Endothelial cell of umbilical vein (primary cell): Measurements from ENCODE around the gene P2RX4.

Experiments used
- EZH2 ChIP-seq: IDR thresholded peaks from 2 replicates; pipeline ENCODE4 v1.6.1; 2012; ENCODE audit warnings: borderline replicate concordance, low read depth, mild to moderate bottlenecking, moderate library complexity, low read length, inconsistent platforms; ENCODE audit not compliant: severe bottlenecking
- FOS ChIP-seq: IDR thresholded peaks from 2 replicates; pipeline ENCODE4 v1.6.1; 2011; ENCODE audit warnings: mild to moderate bottlenecking, low read length, moderate library complexity, borderline replicate concordance; ENCODE audit not compliant: insufficient read depth
- GATA2 ChIP-seq: IDR thresholded peaks from 2 replicates; pipeline ENCODE4 v1.7.0; 2011; ENCODE audit warnings: low read depth, mild to moderate bottlenecking, moderate library complexity, mixed read lengths, low read length; ENCODE audit not compliant: insufficient read length, insufficient read depth
- MAX ChIP-seq: IDR thresholded peaks from 2 replicates; pipeline ENCODE4 v1.6.1; 2011; ENCODE audit not compliant: insufficient read depth, insufficient read length
- MYC ChIP-seq: IDR thresholded peaks from one replicate; pipeline ENCODE4 v1.6.1; 2011; ENCODE audit warnings: mild to moderate bottlenecking, low read depth, low read length
- POLR2A ChIP-seq: IDR thresholded peaks from 2 replicates; pipeline ENCODE4 v1.6.1; 2012; ENCODE audit warnings: low read depth, mild to moderate bottlenecking, control low read depth, low read length
- POLR2AphosphoS5 ChIP-seq: IDR thresholded peaks from 2 replicates; pipeline ENCODE4 v1.6.1; 2012; ENCODE audit warnings: low read depth, mild to moderate bottlenecking, control low read depth, low read length, moderate library complexity; ENCODE audit not compliant: insufficient read depth
- TF ChIP-seq, protein P1 (sequence below), 2 donors: IDR thresholded peaks; 1 replicate in 1 of 2; 2 replicates in 1 of 2; pipeline ENCODE4 v1.5.1; 2011; ENCODE audit warnings: low read length in 2 of 2, mild to moderate bottlenecking in 2 of 2, moderate library complexity in 2 of 2, control low read depth in 1 of 2, inconsistent platforms in 1 of 2, low read depth in 1 of 2; ENCODE audit not compliant: insufficient read depth in 1 of 2; ENCODE audit errors: extremely low read depth in 1 of 2

- no peak for TF ChIP-seq POLR2A
- TF ChIP-seq, protein P1, sequence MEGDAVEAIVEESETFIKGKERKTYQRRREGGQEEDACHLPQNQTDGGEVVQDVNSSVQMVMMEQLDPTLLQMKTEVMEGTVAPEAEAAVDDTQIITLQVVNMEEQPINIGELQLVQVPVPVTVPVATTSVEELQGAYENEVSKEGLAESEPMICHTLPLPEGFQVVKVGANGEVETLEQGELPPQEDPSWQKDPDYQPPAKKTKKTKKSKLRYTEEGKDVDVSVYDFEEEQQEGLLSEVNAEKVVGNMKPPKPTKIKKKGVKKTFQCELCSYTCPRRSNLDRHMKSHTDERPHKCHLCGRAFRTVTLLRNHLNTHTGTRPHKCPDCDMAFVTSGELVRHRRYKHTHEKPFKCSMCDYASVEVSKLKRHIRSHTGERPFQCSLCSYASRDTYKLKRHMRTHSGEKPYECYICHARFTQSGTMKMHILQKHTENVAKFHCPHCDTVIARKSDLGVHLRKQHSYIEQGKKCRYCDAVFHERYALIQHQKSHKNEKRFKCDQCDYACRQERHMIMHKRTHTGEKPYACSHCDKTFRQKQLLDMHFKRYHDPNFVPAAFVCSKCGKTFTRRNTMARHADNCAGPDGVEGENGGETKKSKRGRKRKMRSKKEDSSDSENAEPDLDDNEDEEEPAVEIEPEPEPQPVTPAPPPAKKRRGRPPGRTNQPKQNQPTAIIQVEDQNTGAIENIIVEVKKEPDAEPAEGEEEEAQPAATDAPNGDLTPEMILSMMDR (IDR thresholded peaks at IDR 0.05; ENCODE audit: extremely low read depth in 1 of 2, insufficient read depth in 1 of 2, low read depth in 1 of 2, low read length in 2 of 2) = no peak
- TF ChIP-seq FOS = no peak
- TF ChIP-seq POLR2AphosphoS5 = no peak
- TF ChIP-seq EZH2 = no peak
- no peak for TF ChIP-seq GATA2
- no peak for TF ChIP-seq MYC
- no peak for TF ChIP-seq MAX
Measured at GRCh38 chr12:121273364-121273896, 63.5 kb downstream of the P2RX4 start.
